ENCODE results near the gene KIF25.

- TF ChIP-seq, protein P1, sequence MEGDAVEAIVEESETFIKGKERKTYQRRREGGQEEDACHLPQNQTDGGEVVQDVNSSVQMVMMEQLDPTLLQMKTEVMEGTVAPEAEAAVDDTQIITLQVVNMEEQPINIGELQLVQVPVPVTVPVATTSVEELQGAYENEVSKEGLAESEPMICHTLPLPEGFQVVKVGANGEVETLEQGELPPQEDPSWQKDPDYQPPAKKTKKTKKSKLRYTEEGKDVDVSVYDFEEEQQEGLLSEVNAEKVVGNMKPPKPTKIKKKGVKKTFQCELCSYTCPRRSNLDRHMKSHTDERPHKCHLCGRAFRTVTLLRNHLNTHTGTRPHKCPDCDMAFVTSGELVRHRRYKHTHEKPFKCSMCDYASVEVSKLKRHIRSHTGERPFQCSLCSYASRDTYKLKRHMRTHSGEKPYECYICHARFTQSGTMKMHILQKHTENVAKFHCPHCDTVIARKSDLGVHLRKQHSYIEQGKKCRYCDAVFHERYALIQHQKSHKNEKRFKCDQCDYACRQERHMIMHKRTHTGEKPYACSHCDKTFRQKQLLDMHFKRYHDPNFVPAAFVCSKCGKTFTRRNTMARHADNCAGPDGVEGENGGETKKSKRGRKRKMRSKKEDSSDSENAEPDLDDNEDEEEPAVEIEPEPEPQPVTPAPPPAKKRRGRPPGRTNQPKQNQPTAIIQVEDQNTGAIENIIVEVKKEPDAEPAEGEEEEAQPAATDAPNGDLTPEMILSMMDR (IDR thresholded peaks at IDR 0.05): no peak
- TF ChIP-seq POLR2A (IDR thresholded peaks at IDR 0.05): no peak
Measured at GRCh38 chr6:168093071-168093505, 95.6 kb downstream of the KIF25 start.

Data from heart left ventricle (tissue), 13 donors.